B cell (primary cell): Measurements from ENCODE around the gene SMAD1. TPM values are rescaled to one million over a fixed set of nuclear protein-coding genes. Genes with fewer than 3 reads are reported as not detected.

ENCODE experiments used
- ATAC-seq: fragments of 200-7000 bp; cut with Tn5 transposase; one replicate; pipeline ENCODE4 v1.10.0; 2021; ENCODE audit warnings: low read depth, mild to moderate bottlenecking, moderate number of reproducible peaks, moderate library complexity
- CTCF ChIA-PET: fragments of 350-600 bp; sonication (Branson Sonifier 250); formaldehyde crosslinking; loops from one replicate; lab custom pipeline; 2021; ENCODE audit warnings: antibody characterized with exemption, inconsistent platforms; lab: Charles Lee
- POLR2A ChIA-PET: fragments of 350-600 bp; sonication (Branson Sonifier 250); formaldehyde crosslinking; loops from one replicate; lab custom pipeline; 2021; ENCODE audit warnings: antibody characterized with exemption; lab: Charles Lee
- DNase-seq: peaks from one replicate; pipeline ENCODE4 v3.0.0; 2013
- H2AFZ ChIP-seq: 2 replicates; pipeline ENCODE4 v1.6.1; 2012; ENCODE audit warnings: mild to moderate bottlenecking, low read depth, low read length; ENCODE audit not compliant: insufficient read depth, poor library complexity, severe bottlenecking
- H3K27ac ChIP-seq, 2 donors: 1 replicate in 1 of 2; 2 replicates in 1 of 2; pipeline ENCODE4 v1.5.1; 2012 to 2013; ENCODE audit warnings: low read length in 2 of 2, mild to moderate bottlenecking in 2 of 2, moderate library complexity in 1 of 2
- H3K27me3 ChIP-seq, 4 experiments: fragments of 200-600 bp in 1 of 4; sonication (generic) in 1 of 4; replicated peaks in 1 of 4; 1 replicate in 2 of 4; 2 replicates in 2 of 4; pipeline versions ENCODE4 v1.6.1 to v1.7.0; 2013 to 2016; ENCODE audit warnings: low read length in 3 of 4, mild to moderate bottlenecking in 2 of 4, mixed read lengths in 1 of 4, moderate library complexity in 1 of 4; ENCODE audit not compliant: insufficient read depth in 4 of 4, control insufficient read depth in 3 of 4; ENCODE audit errors: control extremely low read depth in 1 of 4
- H3K36me3 ChIP-seq, 2 experiments: replicated peaks in 1 of 2; 1 replicate in 1 of 2; 2 replicates in 1 of 2; pipeline versions ENCODE4 v1.6.1 to v1.7.1; 2013; ENCODE audit warnings: low read length in 1 of 2; ENCODE audit not compliant: insufficient read depth in 2 of 2, control insufficient read depth in 1 of 2; ENCODE audit errors: control extremely low read depth in 1 of 2, extremely low read depth in 1 of 2
- H3K4me1 ChIP-seq, 2 donors: fragments of 200-600 bp in 1 of 2; sonication (generic) in 1 of 2; 1 replicate in 1 of 2; 2 replicates in 1 of 2; pipeline versions ENCODE4 v1.5.1 to v1.6.1; 2013 to 2017; ENCODE audit warnings: low read length in 2 of 2; ENCODE audit not compliant: control insufficient read depth in 2 of 2, insufficient read depth in 2 of 2
- H3K4me2 ChIP-seq: replicated peaks from 2 replicates; pipeline ENCODE3; 2012; ENCODE audit warnings: mild to moderate bottlenecking, low read depth, low read length; ENCODE audit not compliant: poor library complexity, severe bottlenecking
- H3K4me3 ChIP-seq, 5 experiments: fragments of 200-600 bp in 1 of 5; sonication (generic) in 1 of 5; 1 replicate in 3 of 5; 2 replicates in 2 of 5; pipeline versions ENCODE4 v1.5.1 to v1.7.0; 2011 to 2016; ENCODE audit warnings: low read length in 4 of 5, mild to moderate bottlenecking in 4 of 5, low read depth in 2 of 5, control low read depth in 1 of 5, moderate library complexity in 1 of 5; ENCODE audit not compliant: insufficient read depth in 1 of 5; ENCODE audit errors: control extremely low read depth in 1 of 5, extremely low read depth in 1 of 5
- H3K79me2 ChIP-seq: fragments of 200-600 bp; sonication (generic); one replicate; pipeline ENCODE4 v1.6.0; 2016; ENCODE audit warnings: low read length; ENCODE audit not compliant: control insufficient read depth, insufficient read depth
- H3K9ac ChIP-seq: fragments of 200-600 bp; sonication (generic); 2 replicates; pipeline ENCODE4 v1.6.1; 2017; ENCODE audit warnings: mild to moderate bottlenecking, low read length, moderate library complexity
- H3K9me3 ChIP-seq, 3 donors: one replicate each; pipeline versions ENCODE4 v1.6.1 to v1.7.1; 2013; ENCODE audit warnings: low read length in 2 of 3; ENCODE audit not compliant: control insufficient read depth in 2 of 3, insufficient read depth in 1 of 3; ENCODE audit errors: control extremely low read depth in 1 of 3
- H4K20me1 ChIP-seq: 2 replicates; pipeline ENCODE4 v1.6.0; 2012; ENCODE audit warnings: mild to moderate bottlenecking, low read length; ENCODE audit not compliant: insufficient read depth, control insufficient read depth, poor library complexity, severe bottlenecking
- H3K27ac Mint-ChIP-seq: one replicate; pipeline ENCODE4 v1.8.0; 2021; ENCODE audit warnings: mixed read lengths
- H3K27me3 Mint-ChIP-seq: one replicate; pipeline ENCODE4 v1.8.0; 2021; ENCODE audit warnings: mixed read lengths
- H3K4me1 Mint-ChIP-seq: one replicate; pipeline ENCODE4 v1.8.0; 2021; ENCODE audit warnings: mixed read lengths
- H3K4me3 Mint-ChIP-seq: one replicate; pipeline ENCODE4 v1.8.0; 2021; ENCODE audit warnings: mixed read lengths
- H3K9me3 Mint-ChIP-seq: one replicate; pipeline ENCODE4 v1.8.0; 2022; ENCODE audit warnings: mixed read lengths; ENCODE audit not compliant: insufficient read depth
- CTCF ChIP-seq: fragments of 200-600 bp; IDR thresholded peaks from one replicate; pipeline ENCODE4 v1.8.0; 2022; ENCODE audit warnings: antibody characterized with exemption, mild to moderate bottlenecking
- EZH2 ChIP-seq: IDR thresholded peaks from 2 replicates; pipeline ENCODE4 v1.6.1; 2012; ENCODE audit warnings: borderline replicate concordance, low read depth, mild to moderate bottlenecking, moderate library complexity, low read length; ENCODE audit not compliant: insufficient read depth, poor library complexity, severe bottlenecking
- WGBS: methylation state at CpG from one replicate; pipeline ENCODE4 v1.1.5; 2013; ENCODE audit warnings: missing lambda C conversion rate; ENCODE audit not compliant: insufficient coverage; 5-methylcytosine and 5-hydroxymethylcytosine counted together
- intact Hi-C: fragments of 100-400 bp; cut with micrococcal nuclease; formaldehyde crosslinking; loops from one replicate; pipeline ENCODE4 v1.10.0; 2022
- polyA plus RNA-seq: library from polyadenylated mRNA; depleted of rRNA; stranded (reverse); fragments of >200 nt; gene quantifications from 2 replicates; pipeline ENCODE4 v1.2.3, GENCODE V29; 2012
- total RNA-seq, 2 donors: library from RNA; stranded (reverse); fragments of 120-200 nt in 1 of 2; gene quantifications; 1 replicate in 1 of 2; 2 replicates in 1 of 2; pipeline versions ENCODE4 v1.2.3 to v1.2.4, GENCODE V29; 2013 to 2022

The SMAD1 gene
- total and polyA plus RNA-seq, 2 donors (not counting 1 experiment from before 2014, with no cell fraction given), result 0.12 TPM; not detected in 1

- intact Hi-C loops, result no loop called here
- Mint-ChIP-seq H3K27ac (no peak overlapping the region), H3K9me3 (peaks cover 3% of the 10 kb centered on the region), H3K4me3 (no peak overlapping the region), H3K4me1 (no peaks in the 10 kb centered on the region), H3K27me3 (peaks cover 46% of the 10 kb centered on the region)
- POLR2A ChIA-PET, result no interaction called here
- ATAC-seq (no peak), DNase-seq (no peak)
- H3K4me1 ChIP-seq, result no peaks in the 10 kb centered on the region
- TF ChIP-seq CTCF (no peak), EZH2 (no peak)
- H3K27ac ChIP-seq, result no peak overlapping the region
- peaks cover 0 to 3% (median 1%) of the 10 kb centered on the region in 3 donors for H3K9me3 ChIP-seq
- WGBS, result no CpG with 5 or more reads among the region's 2 CpGs
- H3K4me3 ChIP-seq, result no peak overlapping the region
- CTCF ChIA-PET, result no interaction called here
- H3K36me3 ChIP-seq, result no peaks in the 10 kb centered on the region
- H4K20me1 ChIP-seq, result no peaks in the 10 kb centered on the region
- H3K4me2 ChIP-seq, result no peak overlapping the region
- peaks cover 0 to 5% (median 1%) of the 10 kb centered on the region in 4 experiments for H3K27me3 ChIP-seq
- H2AFZ ChIP-seq, result no peak overlapping the region
- H3K79me2 ChIP-seq, result no peaks in the 10 kb centered on the region
- H3K9ac ChIP-seq, result no peak overlapping the region
Observed at GRCh38 chr4:145564540-145564939, 82.9 kb downstream of the SMAD1 start.

DNA sequence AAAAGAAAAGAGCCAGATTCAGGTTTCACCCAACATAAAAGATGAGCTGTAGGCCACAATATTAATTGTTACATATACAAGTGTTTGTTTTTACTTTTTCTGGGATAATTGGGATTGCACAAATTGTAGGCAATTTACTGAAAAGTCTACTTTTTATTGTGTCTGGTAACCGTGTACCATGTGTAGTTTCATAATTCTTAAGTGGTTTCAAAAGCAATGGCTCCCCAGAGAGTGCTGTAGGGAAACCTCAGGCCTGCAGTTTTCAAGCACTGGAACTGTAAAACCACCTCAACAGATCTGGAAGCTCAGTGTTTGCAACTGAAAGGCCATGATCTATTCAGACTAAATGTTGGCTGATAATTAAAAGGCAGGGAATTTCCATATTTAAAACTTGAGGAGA, 83.7 kb downstream of the SMAD1 start:
- peaks cover 0 to 3% (median 1%) of the 10 kb centered on the region in 3 donors for H3K9me3 ChIP-seq
- no peak overlapping the region for H3K27ac ChIP-seq
- H3K27me3 ChIP-seq, result peaks cover 0 to 5% (median 1%) of the 10 kb centered on the region in 4 experiments
- H3K4me1 ChIP-seq, result no peaks in the 10 kb centered on the region
- no peaks in the 10 kb centered on the region for H3K79me2 ChIP-seq
- H3K4me3 ChIP-seq, result no peak overlapping the region
- Mint-ChIP-seq H3K9me3 (peaks cover 3% of the 10 kb centered on the region), H3K4me1 (no peaks in the 10 kb centered on the region), H3K4me3 (no peak overlapping the region), H3K27ac (no peak overlapping the region), H3K27me3 (peaks cover 52% of the 10 kb centered on the region)
- H3K36me3 ChIP-seq, result no peaks in the 10 kb centered on the region
- H4K20me1 ChIP-seq, result no peaks in the 10 kb centered on the region
- 0% methylated on average over 1 of the region's 1 CpG for WGBS
- ChIA-PET POLR2A (no interaction called here), CTCF (no interaction called here)
- no peak overlapping the region for H2AFZ ChIP-seq
- no peak overlapping the region for H3K4me2 ChIP-seq
- TF ChIP-seq EZH2, result no peak
- TF ChIP-seq CTCF, result no peak
- no peak for DNase-seq
- ATAC-seq, result no peak
- H3K9ac ChIP-seq, result no peak overlapping the region
- intact Hi-C loops, result no loop called here
